Measurements from ENCODE around the gene ZBTB7C. TPM values are rescaled to one million over a fixed set of nuclear protein-coding genes. Genes with fewer than 3 reads are reported as not detected.

ZBTB7C gene
- total RNA-seq, 2 donors from 2014 or later = 1.3 to 2.3 TPM

DNA sequence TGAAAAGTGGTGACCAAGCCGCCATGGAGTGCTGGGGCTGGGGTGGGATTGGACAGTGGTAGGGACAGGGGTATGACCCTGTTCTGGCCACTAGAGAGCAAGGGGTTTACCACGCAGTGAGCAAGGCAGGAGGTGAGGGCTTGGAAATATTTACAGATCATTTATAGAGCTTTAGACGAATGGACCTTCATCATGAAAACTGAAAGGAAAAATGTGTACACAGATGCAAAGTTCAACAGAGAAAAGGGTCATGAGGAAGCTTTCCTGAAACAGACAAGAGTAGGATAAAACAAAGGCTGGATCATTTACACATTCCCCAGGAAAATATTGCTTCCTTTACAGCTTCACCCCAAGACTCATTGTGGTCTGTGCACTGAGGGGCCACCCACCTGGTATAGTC is 348.2 kb downstream of the ZBTB7C start:
- 64 to 74% methylated on average over 3 of the region's 3 CpGs for WGBS, 2 donors
- no peak for DNase-seq
- no peak for ATAC-seq
- TF ChIP-seq, protein P1, sequence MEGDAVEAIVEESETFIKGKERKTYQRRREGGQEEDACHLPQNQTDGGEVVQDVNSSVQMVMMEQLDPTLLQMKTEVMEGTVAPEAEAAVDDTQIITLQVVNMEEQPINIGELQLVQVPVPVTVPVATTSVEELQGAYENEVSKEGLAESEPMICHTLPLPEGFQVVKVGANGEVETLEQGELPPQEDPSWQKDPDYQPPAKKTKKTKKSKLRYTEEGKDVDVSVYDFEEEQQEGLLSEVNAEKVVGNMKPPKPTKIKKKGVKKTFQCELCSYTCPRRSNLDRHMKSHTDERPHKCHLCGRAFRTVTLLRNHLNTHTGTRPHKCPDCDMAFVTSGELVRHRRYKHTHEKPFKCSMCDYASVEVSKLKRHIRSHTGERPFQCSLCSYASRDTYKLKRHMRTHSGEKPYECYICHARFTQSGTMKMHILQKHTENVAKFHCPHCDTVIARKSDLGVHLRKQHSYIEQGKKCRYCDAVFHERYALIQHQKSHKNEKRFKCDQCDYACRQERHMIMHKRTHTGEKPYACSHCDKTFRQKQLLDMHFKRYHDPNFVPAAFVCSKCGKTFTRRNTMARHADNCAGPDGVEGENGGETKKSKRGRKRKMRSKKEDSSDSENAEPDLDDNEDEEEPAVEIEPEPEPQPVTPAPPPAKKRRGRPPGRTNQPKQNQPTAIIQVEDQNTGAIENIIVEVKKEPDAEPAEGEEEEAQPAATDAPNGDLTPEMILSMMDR (IDR thresholded peaks at IDR 0.05) = no peak
- TF ChIP-seq POLR2A (IDR thresholded peaks at IDR 0.05) = no peak
- Histone ChIP-seq H3K4me3 (no peak overlapping the region), H3K36me3 (replicated peaks in 1 of 2; ENCODE audit: insufficient read depth in 1 of 2, low read depth in 2 of 2) (no peaks in the 10 kb centered on the region), H3K4me1 (peaks cover 5% of the 10 kb centered on the region), H3K27ac (no peak overlapping the region), H3K9me3 (no peaks in the 10 kb centered on the region), H3K27me3 (no peaks in the 10 kb centered on the region)
- intact Hi-C loops (cut with DNase I) = no loop called here

DNA sequence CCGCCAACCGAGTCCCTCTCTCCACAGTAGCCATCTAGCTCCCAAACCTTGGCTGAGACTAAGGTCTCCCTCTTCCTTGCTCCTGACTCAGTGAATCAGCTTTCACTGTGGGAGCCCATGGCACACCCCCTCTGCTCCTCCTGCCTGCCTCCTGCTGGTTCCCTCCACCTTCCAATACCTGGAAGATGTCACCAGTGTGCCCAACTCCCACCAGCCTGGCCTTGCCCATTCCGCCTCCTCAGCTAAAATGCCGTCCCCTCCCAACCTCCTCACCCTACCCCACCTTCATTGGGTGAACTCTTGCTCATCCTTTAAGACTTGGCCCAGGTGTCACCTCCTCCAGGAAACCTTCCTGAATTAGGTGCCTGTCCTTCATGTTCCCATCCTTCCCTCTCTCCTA is 348.8 kb downstream of the ZBTB7C start:
- H3K4me3 ChIP-seq = no peak overlapping the region
- TF ChIP-seq, protein P1 (IDR thresholded peaks at IDR 0.05) = no peak
- TF ChIP-seq POLR2A (IDR thresholded peaks at IDR 0.05) = no peak
- intact Hi-C loops (cut with DNase I) = no loop called here
- ATAC-seq (no peak), DNase-seq (no peak)
- no peaks in the 10 kb centered on the region for H3K27me3 ChIP-seq
- WGBS, 2 donors = 89 to 92% methylated on average over 4 of the region's 4 CpGs
- H3K36me3 ChIP-seq (replicated peaks in 1 of 2; ENCODE audit: insufficient read depth in 1 of 2, low read depth in 2 of 2) = no peaks in the 10 kb centered on the region
- no peaks in the 10 kb centered on the region for H3K9me3 ChIP-seq
- H3K4me1 ChIP-seq = peaks cover 1% of the 10 kb centered on the region
- no peak overlapping the region for H3K27ac ChIP-seq

DNA sequence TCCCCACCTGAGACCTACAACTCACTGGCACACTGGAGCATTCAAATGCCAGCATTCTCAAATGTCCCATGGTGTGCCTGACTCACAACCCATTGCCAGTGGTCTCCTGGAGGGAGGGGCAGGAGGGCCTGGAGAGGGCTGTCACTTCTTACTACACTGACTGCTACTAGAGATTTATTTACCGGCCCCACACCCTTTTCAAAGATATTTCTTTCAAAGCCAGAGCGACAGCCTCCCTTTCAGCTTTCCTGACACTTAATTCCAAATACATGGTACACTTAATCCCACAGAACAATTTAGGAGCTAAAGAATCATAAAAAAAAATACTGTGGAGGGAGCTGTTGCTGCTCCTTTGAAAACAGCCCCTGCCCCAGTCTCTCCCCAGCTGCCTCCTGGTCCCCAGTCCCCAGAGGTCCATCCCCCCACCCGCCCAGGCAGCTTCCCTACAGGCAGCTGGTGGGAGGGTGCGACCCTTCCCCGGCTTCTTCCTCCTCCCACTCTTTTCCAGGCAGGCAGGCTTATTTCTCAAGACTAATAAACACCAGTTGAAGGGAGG is 349.6 kb downstream of the ZBTB7C start:
- Histone ChIP-seq H3K4me1 (no peaks in the 10 kb centered on the region), H3K4me3 (no peak overlapping the region), H3K27me3 (no peaks in the 10 kb centered on the region), H3K36me3 (replicated peaks in 1 of 2; ENCODE audit: insufficient read depth in 1 of 2, low read depth in 2 of 2) (no peaks in the 10 kb centered on the region), H3K27ac (no peak overlapping the region), H3K9me3 (no peaks in the 10 kb centered on the region)
- no peak for DNase-seq
- intact Hi-C loops (cut with DNase I) = no loop called here
- WGBS, 2 donors = 54 to 74% methylated on average over 5 of the region's 5 CpGs
- no peak for ATAC-seq
- TF ChIP-seq POLR2A (IDR thresholded peaks at IDR 0.05) = no peak
- TF ChIP-seq, protein P1 (IDR thresholded peaks at IDR 0.05) = no peak

DNA sequence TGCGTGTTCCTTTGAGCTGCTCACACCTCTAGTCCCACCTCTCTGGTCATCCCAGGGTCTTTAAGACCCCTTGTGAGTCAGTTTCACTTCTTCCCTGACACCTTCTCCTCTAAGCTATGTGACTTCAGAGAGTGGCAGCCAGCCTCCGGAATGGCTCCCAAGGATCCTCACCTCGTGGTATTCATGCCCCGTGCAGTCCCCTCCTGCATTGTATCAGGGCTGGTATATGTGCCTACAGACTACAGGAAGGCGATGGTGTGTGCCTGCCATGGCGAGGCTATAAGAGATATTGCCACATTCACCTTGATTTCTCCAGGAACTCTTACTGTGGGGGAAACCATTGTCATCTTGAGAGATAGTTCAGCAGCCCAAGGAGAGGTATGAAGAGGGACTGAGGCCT is 350.7 kb downstream of the ZBTB7C start:
- 79% methylated on average over 3 to 6 of the region's 6 CpGs for WGBS, 2 donors
- ATAC-seq = no peak

DNA sequence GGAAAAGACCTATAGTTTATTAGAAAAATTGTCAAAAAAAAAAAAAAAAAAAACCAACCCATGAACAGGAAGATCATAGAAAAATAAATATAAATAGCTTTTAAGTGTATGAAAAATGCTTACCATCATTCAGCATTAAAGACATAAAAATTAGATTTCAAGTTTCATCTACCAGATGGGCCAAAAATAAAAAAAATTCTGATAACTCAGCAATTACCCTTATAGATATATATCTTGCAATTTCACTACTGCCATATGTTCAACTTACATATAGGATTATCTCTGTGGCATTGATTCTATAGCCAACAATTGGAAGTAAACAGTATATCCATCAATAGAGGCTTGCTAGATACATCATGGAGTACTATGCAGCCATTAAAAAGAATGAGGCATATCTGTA is 352.2 kb downstream of the ZBTB7C start:
- intact Hi-C loops (cut with DNase I) = no loop called here
- H3K4me1 ChIP-seq = peaks cover 10% of the 10 kb centered on the region
- H3K36me3 ChIP-seq (replicated peaks in 1 of 2; ENCODE audit: insufficient read depth in 1 of 2, low read depth in 2 of 2) = no peaks in the 10 kb centered on the region
- H3K9me3 ChIP-seq = no peaks in the 10 kb centered on the region
- H3K27me3 ChIP-seq = no peaks in the 10 kb centered on the region
- no peak overlapping the region for H3K4me3 ChIP-seq
- no peak for TF ChIP-seq POLR2A (IDR thresholded peaks at IDR 0.05)
- TF ChIP-seq, protein P1 (IDR thresholded peaks at IDR 0.05) = no peak
- no peak overlapping the region for H3K27ac ChIP-seq
- no peak for ATAC-seq
- DNase-seq = no peak

More for the DNA sequence above, 350.7 kb downstream of the ZBTB7C start:
- Histone ChIP-seq H3K36me3 (replicated peaks in 1 of 2; ENCODE audit: insufficient read depth in 1 of 2, low read depth in 2 of 2) (no peaks in the 10 kb centered on the region), H3K4me3 (no peak overlapping the region), H3K27ac (no peak overlapping the region), H3K9me3 (no peaks in the 10 kb centered on the region), H3K4me1 (no peaks in the 10 kb centered on the region), H3K27me3 (no peaks in the 10 kb centered on the region)
- DNase-seq = no peak
- intact Hi-C loops (cut with DNase I) = no loop called here
- TF ChIP-seq, protein P1 (IDR thresholded peaks at IDR 0.05) = no peak
- TF ChIP-seq POLR2A (IDR thresholded peaks at IDR 0.05) = no peak

Data from body of pancreas (tissue), 4 donors.